ENCODE results near the gene NFKBIB.

DNA sequence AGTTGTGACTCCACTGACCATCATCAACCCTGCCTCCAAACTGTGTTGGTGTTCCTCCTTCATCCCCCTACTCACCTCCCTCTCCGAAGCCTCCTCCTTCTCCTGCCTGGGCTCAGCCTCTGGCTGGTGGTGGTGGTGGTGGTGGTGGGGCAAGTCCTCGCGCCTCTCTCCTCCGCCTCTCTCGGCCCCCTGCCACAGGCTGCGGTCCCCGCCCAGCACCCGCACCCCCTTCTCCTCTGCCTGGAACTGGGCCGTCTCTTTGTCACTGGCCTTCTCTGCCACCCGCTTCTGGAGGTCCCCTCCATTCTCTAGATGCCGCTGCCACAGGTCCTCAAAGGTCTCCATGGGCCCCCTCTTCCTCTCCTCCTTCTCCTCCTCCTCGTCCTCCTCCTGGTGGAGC, 10.7 kb downstream of the NFKBIB start:
- TF ChIP-seq, protein P1, sequence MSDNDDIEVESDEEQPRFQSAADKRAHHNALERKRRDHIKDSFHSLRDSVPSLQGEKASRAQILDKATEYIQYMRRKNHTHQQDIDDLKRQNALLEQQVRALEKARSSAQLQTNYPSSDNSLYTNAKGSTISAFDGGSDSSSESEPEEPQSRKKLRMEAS (IDR thresholded peaks at IDR 0.05): no peak
- TF ChIP-seq RFXAP (CRISPR knock-in tag; IDR thresholded peaks at IDR 0.05; ENCODE audit: borderline replicate concordance) (no peak), CC2D1A (CRISPR knock-in tag; IDR thresholded peaks at IDR 0.05) (no peak), BHLHE40 (IDR thresholded peaks at IDR 0.05; ENCODE audit: low read length) (no peak), GABPA (IDR thresholded peaks at IDR 0.05; ENCODE audit: low read depth, low read length) (no peak), GABPA (CRISPR knock-in tag; IDR thresholded peaks at IDR 0.05; ENCODE audit: low read depth) (no peak), ZNF253 (CRISPR knock-in tag; IDR thresholded peaks at IDR 0.05; ENCODE audit: borderline replicate concordance) (no peak), SNRNP70 (IDR thresholded peaks at IDR 0.05; ENCODE audit: low read depth, low read length) (no peak), BORCS8-MEF2B (CRISPR knock-in tag; IDR thresholded peaks at IDR 0.05) (no peak), SIN3A (IDR thresholded peaks at IDR 0.05; ENCODE audit: borderline replicate concordance, low read depth, low read length) (no peak)
- TF ChIP-seq, protein P2, sequence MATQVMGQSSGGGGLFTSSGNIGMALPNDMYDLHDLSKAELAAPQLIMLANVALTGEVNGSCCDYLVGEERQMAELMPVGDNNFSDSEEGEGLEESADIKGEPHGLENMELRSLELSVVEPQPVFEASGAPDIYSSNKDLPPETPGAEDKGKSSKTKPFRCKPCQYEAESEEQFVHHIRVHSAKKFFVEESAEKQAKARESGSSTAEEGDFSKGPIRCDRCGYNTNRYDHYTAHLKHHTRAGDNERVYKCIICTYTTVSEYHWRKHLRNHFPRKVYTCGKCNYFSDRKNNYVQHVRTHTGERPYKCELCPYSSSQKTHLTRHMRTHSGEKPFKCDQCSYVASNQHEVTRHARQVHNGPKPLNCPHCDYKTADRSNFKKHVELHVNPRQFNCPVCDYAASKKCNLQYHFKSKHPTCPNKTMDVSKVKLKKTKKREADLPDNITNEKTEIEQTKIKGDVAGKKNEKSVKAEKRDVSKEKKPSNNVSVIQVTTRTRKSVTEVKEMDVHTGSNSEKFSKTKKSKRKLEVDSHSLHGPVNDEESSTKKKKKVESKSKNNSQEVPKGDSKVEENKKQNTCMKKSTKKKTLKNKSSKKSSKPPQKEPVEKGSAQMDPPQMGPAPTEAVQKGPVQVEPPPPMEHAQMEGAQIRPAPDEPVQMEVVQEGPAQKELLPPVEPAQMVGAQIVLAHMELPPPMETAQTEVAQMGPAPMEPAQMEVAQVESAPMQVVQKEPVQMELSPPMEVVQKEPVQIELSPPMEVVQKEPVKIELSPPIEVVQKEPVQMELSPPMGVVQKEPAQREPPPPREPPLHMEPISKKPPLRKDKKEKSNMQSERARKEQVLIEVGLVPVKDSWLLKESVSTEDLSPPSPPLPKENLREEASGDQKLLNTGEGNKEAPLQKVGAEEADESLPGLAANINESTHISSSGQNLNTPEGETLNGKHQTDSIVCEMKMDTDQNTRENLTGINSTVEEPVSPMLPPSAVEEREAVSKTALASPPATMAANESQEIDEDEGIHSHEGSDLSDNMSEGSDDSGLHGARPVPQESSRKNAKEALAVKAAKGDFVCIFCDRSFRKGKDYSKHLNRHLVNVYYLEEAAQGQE (IDR thresholded peaks at IDR 0.05; ENCODE audit: borderline replicate concordance in 1 of 2, low read depth in 1 of 2, low read length in 2 of 2): no peak
- TF ChIP-seq, protein P3, sequence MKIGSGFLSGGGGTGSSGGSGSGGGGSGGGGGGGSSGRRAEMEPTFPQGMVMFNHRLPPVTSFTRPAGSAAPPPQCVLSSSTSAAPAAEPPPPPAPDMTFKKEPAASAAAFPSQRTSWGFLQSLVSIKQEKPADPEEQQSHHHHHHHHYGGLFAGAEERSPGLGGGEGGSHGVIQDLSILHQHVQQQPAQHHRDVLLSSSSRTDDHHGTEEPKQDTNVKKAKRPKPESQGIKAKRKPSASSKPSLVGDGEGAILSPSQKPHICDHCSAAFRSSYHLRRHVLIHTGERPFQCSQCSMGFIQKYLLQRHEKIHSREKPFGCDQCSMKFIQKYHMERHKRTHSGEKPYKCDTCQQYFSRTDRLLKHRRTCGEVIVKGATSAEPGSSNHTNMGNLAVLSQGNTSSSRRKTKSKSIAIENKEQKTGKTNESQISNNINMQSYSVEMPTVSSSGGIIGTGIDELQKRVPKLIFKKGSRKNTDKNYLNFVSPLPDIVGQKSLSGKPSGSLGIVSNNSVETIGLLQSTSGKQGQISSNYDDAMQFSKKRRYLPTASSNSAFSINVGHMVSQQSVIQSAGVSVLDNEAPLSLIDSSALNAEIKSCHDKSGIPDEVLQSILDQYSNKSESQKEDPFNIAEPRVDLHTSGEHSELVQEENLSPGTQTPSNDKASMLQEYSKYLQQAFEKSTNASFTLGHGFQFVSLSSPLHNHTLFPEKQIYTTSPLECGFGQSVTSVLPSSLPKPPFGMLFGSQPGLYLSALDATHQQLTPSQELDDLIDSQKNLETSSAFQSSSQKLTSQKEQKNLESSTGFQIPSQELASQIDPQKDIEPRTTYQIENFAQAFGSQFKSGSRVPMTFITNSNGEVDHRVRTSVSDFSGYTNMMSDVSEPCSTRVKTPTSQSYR (CRISPR knock-in tag; IDR thresholded peaks at IDR 0.05; ENCODE audit: borderline replicate concordance): no peak
- TF ChIP-seq, protein P4, sequence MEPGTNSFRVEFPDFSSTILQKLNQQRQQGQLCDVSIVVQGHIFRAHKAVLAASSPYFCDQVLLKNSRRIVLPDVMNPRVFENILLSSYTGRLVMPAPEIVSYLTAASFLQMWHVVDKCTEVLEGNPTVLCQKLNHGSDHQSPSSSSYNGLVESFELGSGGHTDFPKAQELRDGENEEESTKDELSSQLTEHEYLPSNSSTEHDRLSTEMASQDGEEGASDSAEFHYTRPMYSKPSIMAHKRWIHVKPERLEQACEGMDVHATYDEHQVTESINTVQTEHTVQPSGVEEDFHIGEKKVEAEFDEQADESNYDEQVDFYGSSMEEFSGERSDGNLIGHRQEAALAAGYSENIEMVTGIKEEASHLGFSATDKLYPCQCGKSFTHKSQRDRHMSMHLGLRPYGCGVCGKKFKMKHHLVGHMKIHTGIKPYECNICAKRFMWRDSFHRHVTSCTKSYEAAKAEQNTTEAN (CRISPR knock-in tag; conservative IDR thresholded peaks at IDR 0.05): no peak
